Endothelial cell of umbilical vein (primary cell): ENCODE data around the gene FBXO4. TPM values are rescaled to one million over a fixed set of nuclear protein-coding genes. Genes with fewer than 3 reads are reported as not detected.

Source experiments
- BruUV-seq: library from RNA; stranded (reverse); fragments of 400-500 nt; replicated peaks from 2 replicates; lab custom pipeline; 2021; lab: Mats Ljungman, UMichigan
- CTCF ChIA-PET: fragments of 300-600, 350-600 bp; sonication (Branson Sonifier 250); formaldehyde crosslinking; loops from one replicate; lab custom pipeline; 2021; ENCODE audit warnings: antibody characterized with exemption, inconsistent platforms; lab: Charles Lee
- POLR2A ChIA-PET: fragments of 300-600, 350-600 bp; sonication (Branson Sonifier 250); formaldehyde crosslinking; loops from one replicate; lab custom pipeline; 2021; ENCODE audit warnings: antibody characterized with exemption, inconsistent platforms; lab: Charles Lee
- DNase-seq: peaks from one replicate; pipeline ENCODE4 v3.0.0-alpha.2; 2011; ENCODE audit warnings: low read depth, low spot score
- FAIRE-seq: peaks from 2 replicates; lab custom pipeline; 2011; peaks lifted over from hg19 to GRCh38; lab: Jason Lieb, UNC
- H2AFZ ChIP-seq: 2 replicates; pipeline ENCODE4 v1.6.0; 2012; ENCODE audit warnings: low read depth, low read length, control low read depth, inconsistent platforms
- H3K27ac ChIP-seq: 2 replicates; pipeline ENCODE4 v1.5.1; 2011; ENCODE audit warnings: low read depth, mild to moderate bottlenecking, control low read depth, low read length, moderate library complexity; ENCODE audit not compliant: insufficient read depth
- H3K27me3 ChIP-seq, 2 experiments: 2 replicates each; pipeline versions ENCODE4 v1.6.0 to v1.6.1; 2011; ENCODE audit warnings: low read length in 2 of 2, mixed read lengths in 1 of 2; ENCODE audit not compliant: control insufficient read depth in 2 of 2, insufficient read depth in 2 of 2
- H3K36me3 ChIP-seq, 2 experiments: 2 replicates in 1 of 2; 3 replicates in 1 of 2; pipeline ENCODE4 v1.5.1; 2011; ENCODE audit warnings: low read length in 2 of 2, mild to moderate bottlenecking in 1 of 2, moderate library complexity in 1 of 2; ENCODE audit not compliant: control insufficient read depth in 2 of 2, insufficient read depth in 2 of 2; ENCODE audit errors: extremely low read depth in 1 of 2
- H3K4me1 ChIP-seq: 3 replicates; pipeline ENCODE4 v1.5.1; 2011; ENCODE audit warnings: mild to moderate bottlenecking, low read length; ENCODE audit not compliant: control insufficient read depth, insufficient read depth; ENCODE audit errors: extremely low read depth
- H3K4me2 ChIP-seq: 2 replicates; pipeline ENCODE4 v1.6.1; 2011; ENCODE audit warnings: low read length, control low read depth, mixed read lengths; ENCODE audit not compliant: insufficient read depth
- H3K4me3 ChIP-seq, 3 experiments: fragments of 200-600 bp in 1 of 3; sonication (generic), shearing (Covaris generic) in 1 of 3; replicated peaks in 1 of 3; 2 replicates each; pipeline ENCODE4 v1.5.1; 2011 to 2016; ENCODE audit warnings: control low read depth in 3 of 3, low read length in 3 of 3, mild to moderate bottlenecking in 2 of 3, inconsistent platforms in 1 of 3, low read depth in 1 of 3, moderate library complexity in 1 of 3; ENCODE audit not compliant: insufficient read depth in 1 of 3
- H3K79me2 ChIP-seq: 2 replicates; pipeline ENCODE4 v1.6.0; 2012; ENCODE audit warnings: low read length, inconsistent platforms; ENCODE audit not compliant: control insufficient read depth, insufficient read depth
- H3K9ac ChIP-seq: replicated peaks from 2 replicates; pipeline ENCODE3; 2011; ENCODE audit warnings: low read length, control low read depth; ENCODE audit not compliant: insufficient read depth; ENCODE audit errors: extremely low read depth
- H3K9me1 ChIP-seq: replicated peaks from 3 replicates; pipeline ENCODE4 v1.6.0; 2011; ENCODE audit warnings: mild to moderate bottlenecking, low read length; ENCODE audit not compliant: control insufficient read depth, insufficient read depth; ENCODE audit errors: extremely low read depth
- H3K9me3 ChIP-seq: replicated peaks from 2 replicates; pipeline ENCODE4 v1.5.1; 2012; ENCODE audit warnings: low read length, inconsistent platforms; ENCODE audit not compliant: control insufficient read depth, insufficient read depth
- H4K20me1 ChIP-seq: replicated peaks from 2 replicates; pipeline ENCODE3; 2011; ENCODE audit warnings: mild to moderate bottlenecking, low read length; ENCODE audit not compliant: control insufficient read depth, insufficient read depth; ENCODE audit errors: extremely low read depth
- EZH2 ChIP-seq: IDR thresholded peaks from 2 replicates; pipeline ENCODE4 v1.6.1; 2012; ENCODE audit warnings: borderline replicate concordance, low read depth, mild to moderate bottlenecking, moderate library complexity, low read length, inconsistent platforms; ENCODE audit not compliant: severe bottlenecking
- FOS ChIP-seq: IDR thresholded peaks from 2 replicates; pipeline ENCODE4 v1.6.1; 2011; ENCODE audit warnings: mild to moderate bottlenecking, low read length, moderate library complexity, borderline replicate concordance; ENCODE audit not compliant: insufficient read depth
- GATA2 ChIP-seq: IDR thresholded peaks from 2 replicates; pipeline ENCODE4 v1.7.0; 2011; ENCODE audit warnings: low read depth, mild to moderate bottlenecking, moderate library complexity, mixed read lengths, low read length; ENCODE audit not compliant: insufficient read length, insufficient read depth
- JUN ChIP-seq: IDR thresholded peaks from 2 replicates; pipeline ENCODE4 v1.6.1; 2011; ENCODE audit warnings: borderline replicate concordance, low read depth; ENCODE audit not compliant: insufficient read length, insufficient read depth
- MYC ChIP-seq: IDR thresholded peaks from one replicate; pipeline ENCODE4 v1.6.1; 2011; ENCODE audit warnings: mild to moderate bottlenecking, low read depth, low read length
- POLR2A ChIP-seq: IDR thresholded peaks from 2 replicates; pipeline ENCODE4 v1.6.1; 2012; ENCODE audit warnings: low read depth, mild to moderate bottlenecking, control low read depth, low read length
- POLR2AphosphoS5 ChIP-seq: IDR thresholded peaks from 2 replicates; pipeline ENCODE4 v1.6.1; 2012; ENCODE audit warnings: low read depth, mild to moderate bottlenecking, control low read depth, low read length, moderate library complexity; ENCODE audit not compliant: insufficient read depth
- dilution Hi-C: fragments of 300-500 bp; cut with MboI; formaldehyde crosslinking; loops from one replicate; pipeline ENCODE4 v1.15.0; 2019; ENCODE audit warnings: low sequenced_read_pairs; ENCODE audit not compliant: extremely low pct_ligation_motif_present
- intact Hi-C: fragments of 100-400 bp; cut with micrococcal nuclease; formaldehyde crosslinking; loops from one replicate; pipeline ENCODE4 v1.10.0; 2022
- polyA plus RNA-seq, 4 experiments: library from polyadenylated mRNA; depleted of rRNA in 3 of 4; stranded (reverse) in 3 of 4; unstranded in 1 of 4; fragments of >200 nt; gene quantifications; 2 replicates each; pipeline versions ENCODE4 v1.2.1 to v1.2.3, GENCODE V29; 2011 to 2012; ENCODE audit warnings: missing spikeins in 1 of 4
- total RNA-seq: library from RNA; stranded (reverse); gene quantifications from 2 replicates; pipeline ENCODE4 v1.2.3, GENCODE V29; 2021
- TF ChIP-seq, protein P1 (sequence below), 2 donors: IDR thresholded peaks; 1 replicate in 1 of 2; 2 replicates in 1 of 2; pipeline ENCODE4 v1.5.1; 2011; ENCODE audit warnings: low read length in 2 of 2, mild to moderate bottlenecking in 2 of 2, moderate library complexity in 2 of 2, control low read depth in 1 of 2, inconsistent platforms in 1 of 2, low read depth in 1 of 2; ENCODE audit not compliant: insufficient read depth in 1 of 2; ENCODE audit errors: extremely low read depth in 1 of 2
- TF ChIP-seq, protein P2 (sequence below): IDR thresholded peaks from 2 replicates; pipeline ENCODE4 v1.6.1; 2011; ENCODE audit not compliant: insufficient read depth, insufficient read length

The FBXO4 gene
- total and polyA plus RNA-seq, 2 donors (not counting 3 experiments of a cell fraction or from before 2014, with no cell fraction given), result 4.4 to 7.7 TPM

DNA sequence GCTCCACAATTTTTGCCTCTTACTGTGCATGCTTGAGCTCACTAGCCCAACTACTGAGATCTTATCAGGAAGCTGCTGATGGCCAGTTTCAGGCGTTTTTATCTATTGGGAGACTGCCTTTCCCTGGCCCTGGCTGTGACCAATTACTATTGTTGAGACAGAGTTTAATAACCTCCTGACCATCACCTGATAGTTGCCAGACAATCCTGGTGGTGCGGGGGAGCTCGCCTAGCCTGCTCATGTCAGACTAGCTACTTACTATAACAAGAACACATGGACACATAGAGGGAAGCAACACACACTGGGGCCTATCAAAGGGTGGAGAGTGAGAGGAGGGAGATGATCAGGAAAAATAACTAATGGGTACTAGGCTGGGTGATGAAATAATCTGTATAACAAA, 41.8 kb upstream of the FBXO4 start:
- no peaks in the 10 kb centered on the region for H3K9me3 ChIP-seq
- H2AFZ ChIP-seq, result no peak overlapping the region
- BruUV-seq, result no TSS peak
- H3K27me3 ChIP-seq, result peaks cover 3 to 15% of the 10 kb centered on the region in 2 experiments
- no peak overlapping the region for H3K27ac ChIP-seq
- ChIA-PET CTCF (no interaction called here), POLR2A (no interaction called here)
- intact Hi-C loops (no loop called here), dilution Hi-C loops (no loop called here)
- no peaks in the 10 kb centered on the region for H3K9me1 ChIP-seq
- H3K79me2 ChIP-seq, result no peaks in the 10 kb centered on the region
- FAIRE-seq, result no peak
- no peaks in the 10 kb centered on the region for H4K20me1 ChIP-seq
- no peak overlapping the region for H3K4me3 ChIP-seq
- H3K4me2 ChIP-seq, result no peak overlapping the region
- H3K9ac ChIP-seq, result no peak overlapping the region
- no peaks in the 10 kb centered on the region for H3K4me1 ChIP-seq
- no peak for TF ChIP-seq FOS
- TF ChIP-seq POLR2A, result no peak
- TF ChIP-seq JUN, result no peak
- no peak for TF ChIP-seq POLR2AphosphoS5
- TF ChIP-seq, protein P1, sequence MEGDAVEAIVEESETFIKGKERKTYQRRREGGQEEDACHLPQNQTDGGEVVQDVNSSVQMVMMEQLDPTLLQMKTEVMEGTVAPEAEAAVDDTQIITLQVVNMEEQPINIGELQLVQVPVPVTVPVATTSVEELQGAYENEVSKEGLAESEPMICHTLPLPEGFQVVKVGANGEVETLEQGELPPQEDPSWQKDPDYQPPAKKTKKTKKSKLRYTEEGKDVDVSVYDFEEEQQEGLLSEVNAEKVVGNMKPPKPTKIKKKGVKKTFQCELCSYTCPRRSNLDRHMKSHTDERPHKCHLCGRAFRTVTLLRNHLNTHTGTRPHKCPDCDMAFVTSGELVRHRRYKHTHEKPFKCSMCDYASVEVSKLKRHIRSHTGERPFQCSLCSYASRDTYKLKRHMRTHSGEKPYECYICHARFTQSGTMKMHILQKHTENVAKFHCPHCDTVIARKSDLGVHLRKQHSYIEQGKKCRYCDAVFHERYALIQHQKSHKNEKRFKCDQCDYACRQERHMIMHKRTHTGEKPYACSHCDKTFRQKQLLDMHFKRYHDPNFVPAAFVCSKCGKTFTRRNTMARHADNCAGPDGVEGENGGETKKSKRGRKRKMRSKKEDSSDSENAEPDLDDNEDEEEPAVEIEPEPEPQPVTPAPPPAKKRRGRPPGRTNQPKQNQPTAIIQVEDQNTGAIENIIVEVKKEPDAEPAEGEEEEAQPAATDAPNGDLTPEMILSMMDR (IDR thresholded peaks at IDR 0.05; ENCODE audit: extremely low read depth in 1 of 2, insufficient read depth in 1 of 2, low read depth in 1 of 2, low read length in 2 of 2), result no peak
- no peak for TF ChIP-seq GATA2
- TF ChIP-seq EZH2, result no peak
- no peak for TF ChIP-seq MYC
- TF ChIP-seq, protein P2, sequence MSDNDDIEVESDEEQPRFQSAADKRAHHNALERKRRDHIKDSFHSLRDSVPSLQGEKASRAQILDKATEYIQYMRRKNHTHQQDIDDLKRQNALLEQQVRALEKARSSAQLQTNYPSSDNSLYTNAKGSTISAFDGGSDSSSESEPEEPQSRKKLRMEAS, result no peak
- no peaks in the 10 kb centered on the region for H3K36me3 ChIP-seq
- DNase-seq, result no peak
